ENCODE data around the gene PTTG1. TPM values are rescaled to one million over a fixed set of nuclear protein-coding genes. Genes with fewer than 3 reads are reported as not detected.

Gene PTTG1
- total and polyA plus RNA-seq, 2 of the 8 experiments (the other 6 are each of a cell fraction or from before 2014, with no cell fraction given): 240 to 478 TPM

DNA sequence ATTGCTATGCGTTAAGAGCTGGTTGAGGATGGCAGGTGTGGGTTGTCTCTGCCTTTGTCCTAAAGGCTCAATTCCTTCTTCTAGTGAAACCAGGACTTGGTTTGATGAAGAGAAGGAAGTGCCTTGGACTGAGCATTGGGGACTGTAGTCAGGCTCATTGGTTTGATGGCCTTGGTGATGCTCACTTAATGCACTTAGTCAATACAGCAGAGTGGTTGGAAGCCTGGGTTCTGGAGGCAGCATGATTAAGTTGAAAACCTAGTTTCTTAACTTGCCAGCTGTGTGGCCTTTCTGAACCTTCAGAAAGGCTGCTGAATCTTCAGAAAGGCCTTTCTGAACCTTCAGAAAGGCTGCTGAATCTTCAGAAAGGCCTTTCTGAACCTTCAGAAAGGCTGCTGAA lies 52.4 kb downstream of the PTTG1 start:
- no peak overlapping the region for H2BK5ac ChIP-seq (ENCODE audit: low read depth, low read length)
- peaks cover 1 to 12% (median 6%) of the 10 kb centered on the region in 4 experiments; a peak in 6 of 7 replicates for H3K4me1 ChIP-seq (replicated peaks in 1 of 4; ENCODE audit: control insufficient read depth in 3 of 4, insufficient read depth in 4 of 4, low read length in 3 of 4)
- H3K9ac ChIP-seq (replicated peaks in 1 of 4; ENCODE audit: extremely low read depth in 1 of 4, low read depth in 3 of 4, low read length in 3 of 4): no peak overlapping the region
- no peak overlapping the region for H4K5ac ChIP-seq (ENCODE audit: insufficient read length, low read depth, low read length)
- no peaks in the 10 kb centered on the region for H3K79me2 ChIP-seq (ENCODE audit: control insufficient read depth in 1 of 2, insufficient read depth in 2 of 2, low read length in 2 of 2)
- H3K27ac ChIP-seq (ENCODE audit: low read depth, low read length): no peak overlapping the region
- H3K4me3 ChIP-seq (ENCODE audit: extremely low read depth in 1 of 4, insufficient read depth in 2 of 4, low read depth in 3 of 4, low read length in 4 of 4): no peak overlapping the region
- no peaks in the 10 kb centered on the region for H3K9me3 ChIP-seq (ENCODE audit: insufficient read depth in 2 of 2, low read depth in 1 of 2, low read length in 1 of 2)
- WGBS, 2 experiments (ENCODE audit: extremely low coverage in 1 of 2, insufficient coverage in 1 of 2, insufficient read length in 1 of 2, insufficient replicate concordance in 2 of 2, low coverage in 1 of 2, low lambda C conversion rate in 2 of 2, missing lambda C conversion rate in 1 of 2): 100% methylated on average over 1 of the region's 1 CpG; no CpG with 5 or more reads in 1 of the 2 experiments
- no peak overlapping the region for H3K4me2 ChIP-seq (ENCODE audit: insufficient read depth in 1 of 2, low read depth in 2 of 2, low read length in 2 of 2)
- no peaks in the 10 kb centered on the region for H3K79me1 ChIP-seq (ENCODE audit: low read depth, low read length)
- POLR2A ChIA-PET (ENCODE audit: partially characterized antibody): no interaction called here
- H2AK5ac ChIP-seq (ENCODE audit: low read depth, low read length): no peak overlapping the region
- H4K20me1 ChIP-seq (replicated peaks in 1 of 2; ENCODE audit: control insufficient read depth in 1 of 2, insufficient read depth in 2 of 2, low read length in 2 of 2): no peaks in the 10 kb centered on the region
- no peak overlapping the region for H2BK12ac ChIP-seq (ENCODE audit: low read depth, low read length)
- DNase-seq (ENCODE audit: low read depth in 1 of 2, low spot score in 2 of 2) (no peak), FAIRE-seq (no peak)
- CTCF ChIA-PET (ENCODE audit: partially characterized antibody): interaction anchor here (1.3 to 3.1 kb wide), 2 partner anchors 35 to 213 kb away, joined by 4 to 19 read pairs; no protein-coding TSS in a partner anchor
- no peaks in the 10 kb centered on the region for H3K36me3 ChIP-seq (ENCODE audit: control insufficient read depth in 2 of 4, insufficient read depth in 4 of 4, low read length in 3 of 4)
- TF ChIP-seq KDM5A (IDR thresholded peaks at IDR 0.05; ENCODE audit: low read length): no peak
- TF ChIP-seq TAF7 (optimal IDR thresholded peaks at IDR 0.05; ENCODE audit: borderline replicate concordance, low read depth, low read length): no peak
- TF ChIP-seq POLR2AphosphoS5 (IDR thresholded peaks at IDR 0.05; ENCODE audit: low read depth, low read length): no peak
- TF ChIP-seq CBX5 (IDR thresholded peaks at IDR 0.05; ENCODE audit: low read depth, low read length): no peak
- TF ChIP-seq, protein P1, sequence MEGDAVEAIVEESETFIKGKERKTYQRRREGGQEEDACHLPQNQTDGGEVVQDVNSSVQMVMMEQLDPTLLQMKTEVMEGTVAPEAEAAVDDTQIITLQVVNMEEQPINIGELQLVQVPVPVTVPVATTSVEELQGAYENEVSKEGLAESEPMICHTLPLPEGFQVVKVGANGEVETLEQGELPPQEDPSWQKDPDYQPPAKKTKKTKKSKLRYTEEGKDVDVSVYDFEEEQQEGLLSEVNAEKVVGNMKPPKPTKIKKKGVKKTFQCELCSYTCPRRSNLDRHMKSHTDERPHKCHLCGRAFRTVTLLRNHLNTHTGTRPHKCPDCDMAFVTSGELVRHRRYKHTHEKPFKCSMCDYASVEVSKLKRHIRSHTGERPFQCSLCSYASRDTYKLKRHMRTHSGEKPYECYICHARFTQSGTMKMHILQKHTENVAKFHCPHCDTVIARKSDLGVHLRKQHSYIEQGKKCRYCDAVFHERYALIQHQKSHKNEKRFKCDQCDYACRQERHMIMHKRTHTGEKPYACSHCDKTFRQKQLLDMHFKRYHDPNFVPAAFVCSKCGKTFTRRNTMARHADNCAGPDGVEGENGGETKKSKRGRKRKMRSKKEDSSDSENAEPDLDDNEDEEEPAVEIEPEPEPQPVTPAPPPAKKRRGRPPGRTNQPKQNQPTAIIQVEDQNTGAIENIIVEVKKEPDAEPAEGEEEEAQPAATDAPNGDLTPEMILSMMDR (IDR thresholded peaks at IDR 0.05; ENCODE audit: control extremely low read depth in 1 of 3, insufficient read depth in 1 of 3, low read depth in 1 of 3, low read length in 3 of 3): no peak
- no peak overlapping the region for H3K14ac ChIP-seq (ENCODE audit: insufficient read length)
- H2BK20ac ChIP-seq (ENCODE audit: low read length): no peak overlapping the region
- no peaks in the 10 kb centered on the region for H3K27me3 ChIP-seq (replicated peaks in 1 of 4; ENCODE audit: control insufficient read depth in 3 of 4, extremely low read depth in 1 of 4, insufficient read depth in 3 of 4, low read length in 3 of 4)
- H2AFZ ChIP-seq (ENCODE audit: low read length): no peak overlapping the region
- no peak overlapping the region for H2BK120ac ChIP-seq (replicated peaks; ENCODE audit: low read depth, low read length)
- no peaks in the 10 kb centered on the region; the same call in 1 of the 2 replicates for H3K23me2 ChIP-seq (ENCODE audit: low read depth, low read length)
- no peak overlapping the region for H4K8ac ChIP-seq (ENCODE audit: extremely low read depth, insufficient read depth, low read length)
- no peak overlapping the region for H4K91ac ChIP-seq (replicated peaks; ENCODE audit: insufficient read length, low read length)
- no peak overlapping the region for H2BK15ac ChIP-seq (ENCODE audit: low read length)
- no peak overlapping the region for H3K18ac ChIP-seq (ENCODE audit: extremely low read depth, low read length)
- no peak overlapping the region for H3K56ac ChIP-seq (replicated peaks; ENCODE audit: insufficient read length, low read depth, low read length)
- H3K23ac ChIP-seq (ENCODE audit: insufficient read length): no peak overlapping the region
- no peak overlapping the region for H3K4ac ChIP-seq (replicated peaks; ENCODE audit: insufficient read length, low read depth, low read length)
